HG03565 (cell line): ENCODE results near the gene TWNK.

Experiments used
- ATAC-seq: cut with Tn5 transposase; IDR thresholded peaks from one replicate; pipeline ENCODE4 v1.9.1; 2021; ENCODE audit warnings: mild to moderate bottlenecking, moderate library complexity; ENCODE audit not compliant: unreplicated experiment

The TWNK gene

DNA sequence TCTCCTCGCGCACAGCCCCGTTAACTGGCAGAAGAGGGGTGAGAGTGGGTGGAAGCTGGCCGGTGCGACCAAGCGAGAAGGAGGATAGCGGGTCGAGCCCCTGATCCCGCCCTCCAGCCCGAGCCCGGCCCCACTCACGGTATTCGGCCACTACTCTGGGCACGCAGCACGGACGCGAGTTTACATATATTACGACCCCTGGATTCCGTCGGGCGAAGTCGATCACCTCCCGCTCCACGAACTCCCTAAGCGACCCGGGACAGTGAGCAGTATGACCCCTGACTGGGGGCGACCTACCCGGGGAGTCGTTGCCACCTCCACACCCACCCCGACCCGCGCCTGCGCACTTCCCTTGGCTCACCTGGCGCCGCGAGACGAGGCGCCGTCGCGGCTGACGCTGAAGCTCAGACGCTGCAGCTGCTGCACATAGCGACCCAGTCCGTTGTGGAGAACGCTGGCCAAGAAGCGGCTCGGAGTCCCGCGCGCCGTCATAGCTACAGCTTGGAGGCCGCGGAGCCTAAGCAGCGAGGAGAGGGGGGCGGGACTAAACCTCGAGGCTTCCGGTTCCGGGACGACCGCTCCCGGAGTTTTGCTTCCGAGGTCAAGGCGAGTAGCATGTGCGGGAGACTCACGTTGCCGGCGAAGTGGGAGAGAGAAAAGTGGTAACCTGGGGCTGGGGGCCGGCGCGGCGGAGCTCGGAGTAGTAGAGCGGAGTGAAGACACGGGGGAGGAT lies at the start of gene TWNK, which contains the start of gene MRPL43:
Gene TWNK, plus strand, starts transcription at position 592 of the 733 bp plus-strand sequence. CDS start 668 bp downstream, outside the sequence.
Gene MRPL43, minus strand, starts transcription at position 546 of the 733 bp plus-strand sequence. Its CDS starts 54 bp downstream, at position 492.
- ATAC-seq = peak; percentile 59

DNA sequence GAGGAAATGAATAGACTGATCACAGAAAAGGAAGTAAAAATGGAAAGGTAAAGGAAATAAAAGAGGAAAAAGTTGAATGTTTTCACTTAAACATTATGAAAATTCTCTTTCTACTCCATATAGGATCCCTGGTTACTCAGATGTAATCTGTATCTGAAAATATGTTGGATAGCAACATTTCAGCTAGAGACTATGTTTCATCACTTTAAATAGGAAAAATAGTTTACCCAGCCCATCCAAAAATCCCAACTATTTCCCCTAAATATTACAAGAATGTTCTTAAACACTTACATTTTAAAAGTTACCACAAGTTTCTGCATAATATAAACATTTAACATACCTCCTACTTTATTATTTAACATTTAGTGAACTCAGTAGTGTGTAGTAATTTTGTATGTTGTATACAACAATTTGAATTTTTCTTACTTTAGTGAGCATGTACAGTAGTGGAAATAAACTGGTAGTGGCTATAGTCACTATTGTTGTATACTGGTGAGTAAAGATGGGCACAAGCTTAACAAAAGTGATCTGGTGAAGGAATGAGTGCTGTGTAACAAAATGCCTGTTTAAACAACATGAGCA lies 47.5 kb upstream of the TWNK start:
- ATAC-seq = no peak

DNA sequence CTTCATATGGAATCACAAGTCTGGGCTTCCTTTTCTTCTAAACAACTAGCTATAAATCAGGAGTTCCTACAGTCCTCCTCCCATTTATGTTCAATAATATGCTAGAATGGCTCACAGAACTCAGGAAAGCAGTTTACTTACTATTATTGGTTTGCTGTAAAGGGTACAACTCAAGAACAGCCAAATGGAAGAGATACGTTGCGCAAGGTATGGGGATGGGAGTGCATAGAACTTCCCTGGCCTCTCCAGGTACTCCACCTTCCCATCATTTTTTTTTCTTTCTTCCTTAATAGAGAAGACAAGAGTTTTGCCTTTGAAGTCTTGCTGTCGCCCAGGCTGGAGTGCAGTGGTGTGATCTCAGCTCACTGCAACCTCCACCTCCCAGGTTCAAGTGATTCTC lies 45.1 kb upstream of the TWNK start:
- ATAC-seq = no peak

DNA sequence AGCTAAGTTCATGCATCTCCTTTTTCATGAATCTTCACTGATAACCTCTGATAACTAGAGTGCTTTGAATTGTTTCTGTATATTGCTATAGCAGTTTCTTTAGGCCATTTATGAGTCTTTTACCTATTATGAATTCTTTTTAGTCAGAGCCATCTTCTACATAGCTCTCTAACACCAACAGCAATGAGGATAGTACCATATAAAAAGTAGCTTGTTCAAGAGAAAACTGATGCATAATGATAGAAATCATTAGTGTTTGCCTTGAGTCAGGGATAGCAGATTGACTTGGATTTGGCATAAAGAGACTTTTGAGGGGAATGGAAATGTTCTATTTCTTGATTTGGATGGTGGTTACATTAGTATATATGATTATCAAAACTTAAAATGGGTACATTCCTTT lies 43.8 kb upstream of the TWNK start:
- no peak for ATAC-seq

DNA sequence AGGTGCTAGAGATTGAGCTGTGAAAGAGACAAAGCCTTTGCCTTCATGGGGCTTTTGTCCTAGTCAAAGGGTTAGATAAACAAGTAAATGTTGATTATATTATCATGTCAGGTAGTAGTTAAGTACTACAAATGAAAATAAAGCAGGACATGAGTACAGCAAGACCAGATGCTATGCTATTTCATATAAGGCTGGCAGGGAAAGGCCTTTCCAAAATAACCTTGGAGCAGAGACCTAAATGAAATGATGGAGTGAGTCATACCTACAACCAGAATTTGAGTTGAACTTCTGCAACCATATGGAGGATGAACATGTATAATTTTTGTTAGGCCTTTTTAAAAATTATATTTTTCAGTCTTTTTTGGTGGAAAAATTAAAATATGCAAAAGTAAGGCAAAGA lies 41.6 kb upstream of the TWNK start:
- ATAC-seq = no peak

DNA sequence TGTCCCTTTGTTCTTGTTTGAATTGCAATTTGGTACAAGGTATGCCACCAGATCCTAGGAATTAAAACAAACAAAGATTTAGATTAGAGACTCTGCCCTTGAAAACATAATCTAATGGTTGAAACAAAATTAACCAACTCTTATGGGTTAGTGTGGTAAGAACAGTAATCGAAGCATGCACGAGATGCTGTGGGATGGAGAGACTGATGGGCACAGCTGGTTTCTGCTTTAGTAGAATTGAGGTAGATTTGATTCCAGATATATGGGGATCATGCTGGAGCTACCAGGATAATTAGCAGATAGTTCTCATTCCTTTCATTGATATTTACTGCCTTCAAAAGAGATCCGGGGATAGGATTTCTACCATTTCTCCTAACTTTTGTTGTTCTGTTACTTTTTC lies 38.4 kb upstream of the TWNK start:
- no peak for ATAC-seq

DNA sequence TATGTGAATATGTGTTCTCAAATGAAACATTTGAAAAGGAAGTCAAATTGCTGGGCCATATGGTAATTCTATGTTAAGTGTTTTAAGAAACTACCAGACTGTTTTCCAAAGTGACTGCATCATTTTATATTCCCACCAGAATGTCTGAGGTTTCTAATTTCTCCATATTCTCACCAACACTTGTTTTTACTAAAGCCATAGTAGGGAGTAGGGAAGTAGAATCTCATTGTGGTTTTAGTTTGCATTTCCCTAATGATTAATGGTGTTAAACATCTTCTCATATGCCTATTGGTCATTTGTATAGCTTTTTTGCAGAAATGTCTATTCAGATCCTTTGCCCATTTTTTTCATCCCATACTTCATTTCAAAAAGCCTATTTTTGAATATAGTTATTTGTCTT lies 27.1 kb upstream of the TWNK start:
- ATAC-seq = no peak

DNA sequence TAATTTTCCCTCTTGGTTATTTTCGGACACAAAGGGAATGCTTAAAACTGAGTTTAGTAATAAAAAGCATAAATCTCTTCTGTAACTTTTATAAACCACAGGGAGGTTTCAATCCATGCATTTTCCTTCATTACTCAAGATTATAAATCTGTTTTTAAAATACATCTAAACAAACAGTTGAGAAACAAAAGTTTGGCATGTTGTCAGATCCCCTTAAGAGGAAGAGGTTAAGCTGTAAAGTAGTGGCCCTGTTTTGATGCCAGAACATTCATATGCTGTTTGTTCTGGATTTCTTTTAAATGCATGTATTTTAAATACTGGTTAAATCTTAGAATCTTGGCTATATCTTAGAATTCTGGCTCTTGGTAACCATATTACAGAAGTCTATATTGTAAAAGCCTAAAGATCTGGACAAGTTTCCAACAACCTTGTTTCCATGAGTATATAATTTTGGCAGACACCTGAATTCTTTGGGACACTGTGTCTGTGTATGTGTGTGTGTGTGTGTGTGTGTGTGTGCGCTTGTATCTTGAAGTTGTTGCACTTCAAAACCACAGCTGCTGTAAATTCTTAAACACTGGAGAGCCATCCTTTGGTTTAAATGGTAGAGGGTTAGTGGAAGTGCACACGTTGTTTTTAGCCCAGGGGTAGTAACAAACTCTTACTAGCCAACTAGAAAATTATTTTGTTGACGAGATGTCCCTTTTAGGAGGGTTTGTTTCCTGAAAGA lies 24.8 kb upstream of the TWNK start:
- no peak for ATAC-seq

DNA sequence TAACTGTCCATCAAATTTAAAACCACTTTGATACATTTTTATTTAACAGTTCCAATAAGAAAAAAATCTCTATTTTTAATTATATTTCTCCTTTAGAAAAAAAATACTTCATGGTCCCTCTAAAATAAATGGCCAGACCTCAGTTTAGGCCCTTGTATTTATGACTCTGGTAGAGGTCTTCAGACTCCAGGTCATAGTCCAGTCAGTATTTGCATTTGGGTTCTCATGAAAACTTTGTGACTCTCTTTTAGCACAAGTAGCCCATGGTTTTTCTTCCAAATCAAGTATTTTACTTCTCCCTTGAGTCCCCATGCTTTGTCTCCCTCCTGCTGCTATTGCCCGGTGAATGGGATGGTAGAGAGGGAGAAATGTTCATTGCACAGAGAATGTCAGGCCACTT lies 23.5 kb upstream of the TWNK start:
- no peak for ATAC-seq

DNA sequence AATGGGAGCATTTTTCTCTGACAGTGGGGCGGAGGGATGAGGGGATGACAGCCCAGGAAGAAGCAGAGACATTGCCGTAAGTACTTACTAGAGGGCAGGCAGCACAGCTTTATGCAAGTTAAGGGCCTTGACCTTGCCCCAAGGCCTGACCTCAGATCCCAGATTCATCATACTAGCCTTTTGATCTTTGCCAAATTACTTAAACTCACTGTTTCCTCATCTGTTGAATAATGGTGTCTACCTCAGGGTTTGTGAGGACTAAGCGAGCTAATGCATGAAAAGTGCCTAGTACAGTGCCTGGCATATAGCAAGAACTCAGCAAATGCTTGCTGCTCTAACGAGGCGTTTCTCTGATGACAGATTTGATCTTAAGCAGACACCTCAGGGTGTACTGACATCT lies 21.5 kb upstream of the TWNK start:
- ATAC-seq = no peak

DNA sequence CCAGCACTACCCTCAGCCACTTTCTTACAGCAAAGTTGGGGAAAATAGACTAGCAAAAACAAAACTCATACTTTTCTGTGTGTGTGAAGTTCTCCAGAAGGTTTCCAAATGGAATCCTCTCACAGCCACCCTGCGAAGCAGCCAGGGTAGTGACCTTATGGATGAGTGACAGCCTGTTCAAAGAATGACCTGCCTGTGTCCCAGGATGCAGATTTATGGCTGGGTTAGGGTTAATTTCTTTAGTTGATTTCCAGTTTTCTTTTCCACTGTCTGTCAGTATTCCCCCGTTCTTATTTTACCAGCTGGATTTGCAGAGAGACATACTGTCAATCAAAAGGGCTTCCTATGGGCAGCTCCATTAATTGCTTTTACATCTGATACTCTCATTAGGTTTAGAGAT lies 20.5 kb upstream of the TWNK start:
- no peak for ATAC-seq

DNA sequence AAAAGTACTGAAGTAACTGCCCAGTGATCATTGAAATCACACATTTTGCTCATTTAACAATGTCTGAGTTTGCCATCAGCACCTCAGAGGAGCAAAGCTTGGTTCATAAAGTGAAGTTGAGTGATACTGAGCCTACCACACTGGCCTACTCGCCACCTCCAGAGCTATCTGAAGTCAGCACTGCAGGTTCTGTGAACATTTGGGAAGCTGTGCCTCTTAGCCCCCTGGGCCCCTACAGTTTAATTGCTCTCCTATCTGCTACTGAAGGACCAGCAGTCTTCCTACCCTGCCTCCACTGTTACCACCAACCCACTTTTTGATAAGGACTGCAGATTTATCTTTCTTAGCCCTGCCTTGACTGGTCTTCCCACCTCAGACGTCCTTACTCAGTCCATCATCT lies 20.0 kb upstream of the TWNK start:
- ATAC-seq = no peak

DNA sequence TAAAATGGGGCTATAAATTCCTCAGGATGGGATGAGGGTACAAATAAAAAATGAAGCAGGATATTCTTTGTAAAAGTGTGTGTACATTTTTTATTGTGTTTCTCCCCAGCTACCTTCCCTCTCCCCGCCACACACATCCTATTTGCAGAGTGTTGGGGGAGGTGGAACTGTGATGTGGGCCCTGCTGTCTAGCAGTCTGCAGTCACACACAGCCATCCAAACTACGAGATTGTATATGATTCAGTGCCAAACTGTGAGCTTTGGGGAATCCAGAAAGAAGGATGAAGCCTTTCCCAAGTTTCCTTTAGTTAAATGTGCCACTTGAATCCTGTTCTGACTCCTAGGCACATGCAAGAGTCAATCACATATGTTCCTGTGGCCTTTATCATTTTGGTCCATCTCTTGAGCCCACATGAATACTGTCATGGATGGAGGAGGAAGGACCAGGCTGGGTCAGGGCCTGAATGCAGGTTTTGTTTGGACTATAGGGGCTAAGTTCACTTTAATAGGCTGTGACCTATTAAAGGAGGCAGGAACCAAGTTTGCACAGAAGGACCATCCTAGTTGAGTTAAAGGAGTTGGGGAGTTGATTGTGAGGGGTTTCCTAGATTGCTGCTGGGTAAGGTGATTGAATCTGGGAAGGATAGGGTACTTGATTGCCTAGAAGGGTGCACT lies 19.1 kb upstream of the TWNK start:
- no peak for ATAC-seq

DNA sequence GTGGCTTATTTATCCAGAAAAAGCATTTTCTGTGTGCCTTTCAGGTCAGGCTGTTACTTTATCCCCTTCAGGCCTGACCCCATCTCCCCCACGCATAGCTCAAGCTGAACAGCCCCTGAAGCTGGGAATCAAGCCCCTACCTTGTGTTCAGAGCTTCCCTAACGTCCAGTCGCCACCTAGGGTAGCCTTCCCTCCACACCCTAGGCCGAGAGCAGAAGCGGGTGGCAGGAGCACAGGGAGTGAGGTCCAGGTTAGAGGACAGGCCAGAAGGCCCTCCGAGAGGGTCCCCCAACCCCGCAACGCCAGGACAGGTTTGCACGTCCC lies 18.5 kb upstream of the TWNK start:
- ATAC-seq = no peak

DNA sequence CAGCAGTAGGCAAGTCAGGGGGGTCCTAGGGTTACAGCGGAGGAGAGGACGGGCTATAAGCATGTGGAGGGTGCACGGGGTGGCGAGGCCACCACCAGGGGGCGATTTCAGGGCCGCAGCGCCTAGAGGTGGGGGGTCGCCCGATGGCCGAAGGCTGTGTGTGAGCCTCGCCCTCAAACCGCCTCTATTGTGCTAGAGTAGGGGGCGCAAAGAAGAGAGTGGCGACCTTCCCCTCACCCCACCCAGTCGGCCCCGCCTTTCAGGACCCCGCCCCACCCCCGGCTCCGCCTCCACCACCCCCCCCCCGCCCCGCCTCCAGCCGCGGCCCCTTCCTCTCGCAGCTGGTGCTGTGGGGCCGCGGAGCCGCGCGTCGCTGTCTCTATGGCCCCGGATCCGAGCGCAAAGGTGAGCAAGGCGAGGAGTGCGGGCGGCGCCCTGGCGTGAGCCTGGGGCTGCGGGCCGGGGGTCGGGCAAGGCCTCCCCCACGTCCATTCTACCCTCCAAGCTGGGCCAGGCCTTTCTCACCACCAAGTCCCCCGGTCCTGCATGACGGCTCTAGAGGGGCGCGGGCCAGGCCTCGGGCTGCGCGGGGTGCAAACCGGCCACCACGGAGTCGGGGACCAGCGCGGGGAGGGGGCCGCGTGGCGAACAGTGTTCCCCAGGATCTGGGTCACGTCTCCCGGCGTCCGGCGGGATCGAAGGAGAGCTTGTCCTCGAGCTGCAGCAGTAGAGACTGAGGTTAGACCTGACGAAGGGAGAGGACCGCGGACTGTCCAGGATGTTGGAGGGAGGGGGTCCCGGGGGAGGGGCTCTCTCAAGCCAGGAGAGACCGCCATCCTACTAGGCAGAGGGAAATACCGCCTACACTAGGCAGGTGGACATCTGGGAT lies 17.9 kb upstream of the TWNK start, which contains the start of gene SEMA4G:
Gene SEMA4G, plus strand, starts transcription at position 318 of the 889 bp plus-strand sequence. CDS start 3,409 bp downstream, outside the sequence.
- no peak for ATAC-seq

DNA sequence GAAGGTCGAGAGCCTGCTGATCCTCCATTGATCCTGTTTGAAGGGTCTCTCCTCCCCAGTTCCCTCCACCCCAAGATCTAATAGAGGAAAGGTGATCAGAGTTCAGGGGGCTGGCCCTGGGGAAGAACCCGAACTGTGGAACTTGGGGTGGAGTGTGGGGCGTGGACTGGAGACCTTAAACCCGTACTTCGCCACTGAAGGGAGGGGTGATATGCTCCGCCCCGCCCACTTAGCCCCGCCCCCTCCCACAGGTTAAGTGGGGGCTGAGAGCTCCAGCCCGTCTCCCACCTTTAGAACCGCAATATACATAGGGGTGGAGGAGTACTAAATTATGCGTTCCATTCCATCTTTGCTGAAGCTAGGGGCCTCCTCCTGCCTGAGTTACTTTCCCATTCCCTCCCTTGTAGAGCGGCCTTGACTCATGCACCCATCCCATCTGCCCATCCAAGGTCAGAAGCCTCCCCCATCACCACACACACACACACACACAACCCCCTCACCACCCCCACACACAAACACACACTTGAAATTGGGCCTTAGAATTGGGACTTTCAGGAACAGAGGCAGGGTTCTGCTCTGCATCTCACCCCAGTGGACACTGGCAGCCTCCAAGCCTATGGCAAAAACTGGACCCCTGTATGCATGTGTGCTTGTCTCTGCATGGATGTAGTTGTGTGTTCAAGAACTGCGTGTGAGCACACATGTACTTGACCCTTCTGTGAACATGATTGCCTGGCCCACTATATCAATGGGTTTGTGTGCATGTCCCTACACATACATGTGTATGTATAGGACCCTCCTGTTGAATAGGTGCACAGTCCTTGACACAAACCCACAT lies 17.0 kb upstream of the TWNK start:
- ATAC-seq = no peak

DNA sequence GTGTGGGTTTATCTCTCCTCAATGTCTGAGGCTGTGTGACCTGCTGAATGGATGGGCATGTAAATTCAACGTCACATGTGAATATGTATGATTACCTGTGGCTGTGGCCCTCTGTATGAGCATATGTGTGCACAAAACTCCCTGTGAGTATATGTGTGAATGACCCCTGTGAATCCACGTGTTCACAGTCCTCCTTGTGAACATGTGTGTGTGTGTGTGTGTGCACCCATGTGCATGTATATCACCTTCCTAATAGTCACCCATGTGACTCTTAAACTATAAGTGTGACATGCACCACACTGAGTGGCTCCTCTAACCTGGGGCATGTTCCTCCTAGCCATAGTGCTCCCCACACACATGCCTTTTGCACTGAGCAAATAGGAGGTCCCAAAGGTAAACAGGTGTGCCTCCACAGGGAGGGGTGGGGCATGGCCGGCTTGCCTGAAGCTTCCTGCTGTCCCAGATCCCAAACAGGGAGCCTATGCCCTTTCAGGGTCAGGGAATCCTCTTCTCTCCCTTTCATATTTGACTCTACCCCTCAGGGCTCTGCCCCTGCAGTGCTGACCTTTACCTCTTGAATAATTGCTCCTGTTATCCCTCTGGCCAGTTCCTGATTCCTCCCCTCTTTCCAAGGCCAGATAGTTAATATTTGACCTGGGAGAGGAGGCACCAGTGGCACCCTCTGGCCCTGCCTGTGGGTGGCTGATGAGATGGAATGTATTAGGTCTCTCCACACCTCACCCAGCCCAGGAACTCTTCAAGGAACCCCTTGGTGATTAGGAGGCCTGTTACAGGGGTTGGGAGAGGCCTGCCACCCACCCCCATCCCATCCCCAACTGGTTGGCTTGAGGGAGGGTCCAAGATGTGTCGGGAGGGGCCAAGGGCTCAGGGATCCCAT lies 16.2 kb upstream of the TWNK start:
- no peak for ATAC-seq

DNA sequence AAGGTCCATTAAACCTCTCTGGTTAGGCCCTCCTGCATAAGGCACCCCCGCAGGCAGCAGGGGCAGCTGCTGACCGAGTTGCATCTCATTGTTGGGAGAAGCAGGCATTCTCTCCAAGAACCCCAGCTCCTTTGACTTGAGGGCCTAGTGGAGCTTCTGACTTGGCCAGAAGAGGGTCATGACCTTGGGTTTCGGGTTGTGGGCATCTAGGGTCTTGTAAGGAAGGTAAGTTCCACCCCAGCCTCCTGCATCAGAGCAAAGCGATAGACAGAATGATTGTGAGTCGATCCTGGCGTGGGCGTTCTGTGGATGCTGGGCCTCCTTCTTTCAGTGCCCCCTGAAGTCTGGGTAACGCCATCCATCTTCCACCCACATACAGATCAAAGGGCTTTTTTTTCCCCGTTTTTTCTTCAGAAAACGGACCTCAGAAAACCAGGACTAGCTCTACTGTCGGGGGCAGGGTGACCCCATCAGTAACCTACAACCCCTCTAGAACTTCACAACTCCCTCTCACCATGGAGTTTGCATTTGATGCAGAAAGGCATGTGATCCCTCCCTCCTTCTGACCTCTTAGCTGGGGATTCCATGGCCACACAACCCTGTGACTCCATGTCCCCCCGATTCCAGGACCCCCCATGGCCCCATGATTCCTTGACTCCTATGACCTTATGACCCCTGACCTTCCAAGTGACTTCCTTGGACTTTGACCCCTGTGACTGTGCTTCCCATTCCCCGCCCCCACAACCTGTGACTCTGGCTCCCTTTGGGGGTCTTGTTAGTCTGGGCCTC lies 15.0 kb upstream of the TWNK start:
- ATAC-seq = no peak
